GM19452 (cell line): ENCODE data around the gene TOB2.

Experiments used
- ATAC-seq: cut with Tn5 transposase; IDR thresholded peaks from one replicate; pipeline ENCODE4 v1.9.1; 2021; ENCODE audit not compliant: unreplicated experiment

TOB2 gene

GRCh38 chr22:41394012-41394356 is 52.6 kb downstream of the TOB2 start:
- ATAC-seq: no peak

- no peak for ATAC-seq
These were observed 59.3 kb downstream of the TOB2 start for GRCh38 chr22:41387341-41387740.

GRCh38 chr22:41384128-41384527 is 62.5 kb downstream of the TOB2 start:
- no peak for ATAC-seq
